Measurements from ENCODE around the gene CROCC2.

The CROCC2 gene

GRCh38 chr2:241020629-241021190, 114.6 kb downstream of the CROCC2 start:
- no peak for DNase-seq

- DNase-seq = no peak
Observed at GRCh38 chr2:241025639-241026038, 119.5 kb downstream of the CROCC2 start.

DNA sequence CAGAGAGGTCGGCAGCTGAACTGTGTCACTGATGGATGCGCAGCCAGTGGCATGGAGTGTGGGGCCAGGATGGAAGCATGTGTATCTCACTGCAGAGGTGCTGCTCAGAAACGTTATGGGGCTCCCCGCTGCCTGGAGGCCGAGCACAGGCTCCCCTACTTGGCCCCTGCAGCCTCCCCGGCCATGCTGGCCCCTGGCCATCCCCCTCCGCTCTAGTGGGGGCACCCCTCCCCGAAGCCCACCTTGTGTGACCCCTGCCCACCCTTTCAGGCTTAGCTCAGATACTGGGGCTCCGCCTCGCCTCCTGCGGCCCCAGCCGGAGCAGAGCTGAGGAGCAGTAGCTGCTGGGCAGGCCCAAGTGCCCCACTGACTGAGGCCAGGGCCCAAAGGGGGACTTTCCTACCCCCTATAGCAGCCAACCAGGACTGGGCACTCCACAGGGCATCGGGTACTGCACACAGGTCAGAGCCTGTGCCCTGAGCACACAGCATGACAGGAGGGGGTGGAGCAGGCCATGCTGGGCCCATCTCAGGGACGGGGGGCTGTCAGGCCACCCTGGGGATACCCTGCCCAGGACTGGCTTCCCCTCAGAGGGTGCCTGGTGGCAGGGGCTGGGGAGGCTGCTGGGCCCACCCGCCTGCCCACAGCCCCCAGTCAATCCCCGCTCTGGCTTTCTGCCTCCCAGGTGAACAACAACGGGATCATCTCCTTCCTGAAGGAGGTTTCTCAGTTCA, 123.6 kb downstream of the CROCC2 start:
- DNase-seq = no peak

- DNase-seq = no peak
Observed at GRCh38 chr2:241030333-241030680, 124.2 kb downstream of the CROCC2 start.

DNA sequence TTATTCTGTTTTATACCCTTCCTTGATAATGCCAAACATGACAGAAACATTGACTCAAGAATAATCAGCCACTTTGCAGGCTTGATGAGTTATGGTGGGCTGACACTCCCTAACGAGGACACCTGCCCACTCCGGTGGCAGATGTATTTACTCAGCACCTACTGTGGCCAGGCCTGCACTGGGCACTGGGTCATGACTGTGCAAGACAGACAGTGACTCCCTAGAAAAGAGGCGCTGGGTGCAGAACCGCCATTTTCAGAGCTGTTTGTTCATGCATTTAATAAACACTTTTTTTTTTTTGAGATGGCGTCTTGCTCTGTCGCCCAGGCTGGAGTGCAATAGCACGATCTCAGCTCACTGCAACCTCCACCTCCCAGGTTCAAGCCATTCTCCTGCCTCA, 124.7 kb downstream of the CROCC2 start:
- no peak for DNase-seq

DNA sequence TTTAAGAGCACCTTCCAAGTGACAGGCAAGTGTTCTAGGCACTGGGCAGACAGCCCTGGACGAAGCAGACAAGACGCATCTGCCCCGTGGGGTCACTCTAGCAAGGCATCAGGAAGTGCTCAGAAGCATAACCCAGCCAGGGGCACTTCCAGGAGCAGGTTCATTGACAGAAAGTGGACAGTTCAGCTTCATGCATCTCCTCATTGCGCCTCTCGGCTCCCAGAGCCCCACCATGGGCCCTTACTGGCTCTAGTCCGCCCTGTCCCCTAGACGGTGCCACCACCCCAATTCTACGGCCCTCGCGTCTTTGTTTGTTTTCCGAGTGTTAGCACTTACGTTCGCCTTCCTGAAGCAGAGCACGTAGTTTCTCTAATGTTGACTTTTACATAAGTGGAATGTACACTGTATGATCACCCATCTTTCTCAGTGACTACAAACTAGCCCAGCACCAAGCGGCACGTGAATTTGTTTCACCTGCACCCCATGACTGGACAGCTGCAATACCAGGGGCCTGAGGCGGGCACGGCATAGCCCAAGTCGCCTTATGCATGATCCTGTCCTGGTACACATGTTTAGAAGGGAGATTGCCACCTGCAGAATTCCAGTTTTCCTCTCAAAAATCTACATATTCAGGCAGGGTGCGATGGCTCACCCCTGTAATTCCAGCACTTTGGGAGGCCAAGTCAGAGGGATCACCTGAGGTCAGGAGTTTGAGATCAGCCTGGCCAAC, 125.5 kb downstream of the CROCC2 start:
- no peak for DNase-seq

- no peak for DNase-seq
Observed at GRCh38 chr2:241033336-241033987, 127.3 kb downstream of the CROCC2 start.

DNA sequence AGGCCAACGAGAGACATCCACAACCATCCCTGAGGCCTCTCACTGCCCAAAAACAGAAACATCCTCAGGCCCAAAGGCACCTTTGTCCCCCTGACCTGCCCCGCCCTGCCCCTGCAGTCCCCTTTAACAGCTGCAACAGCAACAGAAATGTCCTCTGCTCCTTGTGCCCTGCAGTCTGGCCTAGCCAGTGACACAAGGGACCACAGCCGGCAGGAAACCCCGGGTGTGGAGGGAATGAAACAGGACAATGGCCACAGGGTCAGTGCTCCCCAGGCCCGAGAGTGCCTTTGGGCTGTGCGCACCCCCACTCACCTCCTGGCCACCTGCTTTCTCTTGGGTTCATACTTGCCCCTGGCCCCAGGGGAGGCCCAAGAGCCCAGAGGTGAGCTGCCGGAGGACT, 127.9 kb downstream of the CROCC2 start:
- no peak for DNase-seq

DNA sequence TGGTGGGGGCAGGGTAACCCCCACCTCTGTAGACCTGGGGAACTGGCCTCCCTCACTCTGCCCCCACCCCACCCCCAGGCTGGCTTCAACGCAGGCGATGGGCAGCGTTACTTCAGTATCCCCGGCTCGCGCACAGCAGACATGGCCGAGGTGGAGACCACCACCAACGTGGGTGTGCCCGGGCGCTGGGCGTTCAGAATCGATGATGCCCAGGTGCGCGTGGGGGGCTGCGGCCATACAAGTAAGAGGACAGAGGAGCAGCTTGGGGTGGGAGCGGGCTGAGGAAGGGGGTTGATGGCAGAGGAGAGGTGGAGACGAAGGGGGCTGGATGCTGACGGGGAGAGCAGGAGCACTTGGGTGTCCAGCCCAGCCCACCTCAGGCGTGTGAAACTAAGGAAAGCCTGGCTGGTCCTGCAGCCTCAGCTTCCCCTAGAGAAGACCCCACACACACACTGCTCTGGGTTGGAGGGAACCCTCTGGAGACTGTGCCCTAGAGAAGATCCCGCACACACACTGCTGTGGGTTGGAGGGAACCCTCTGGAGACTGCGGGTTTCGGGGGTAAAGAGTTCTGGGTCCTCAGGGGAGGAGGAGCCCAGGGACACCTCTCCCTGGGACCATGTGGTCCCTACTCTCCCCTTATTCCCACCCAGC, 128.5 kb downstream of the CROCC2 start:
- DNase-seq = no peak

DNA sequence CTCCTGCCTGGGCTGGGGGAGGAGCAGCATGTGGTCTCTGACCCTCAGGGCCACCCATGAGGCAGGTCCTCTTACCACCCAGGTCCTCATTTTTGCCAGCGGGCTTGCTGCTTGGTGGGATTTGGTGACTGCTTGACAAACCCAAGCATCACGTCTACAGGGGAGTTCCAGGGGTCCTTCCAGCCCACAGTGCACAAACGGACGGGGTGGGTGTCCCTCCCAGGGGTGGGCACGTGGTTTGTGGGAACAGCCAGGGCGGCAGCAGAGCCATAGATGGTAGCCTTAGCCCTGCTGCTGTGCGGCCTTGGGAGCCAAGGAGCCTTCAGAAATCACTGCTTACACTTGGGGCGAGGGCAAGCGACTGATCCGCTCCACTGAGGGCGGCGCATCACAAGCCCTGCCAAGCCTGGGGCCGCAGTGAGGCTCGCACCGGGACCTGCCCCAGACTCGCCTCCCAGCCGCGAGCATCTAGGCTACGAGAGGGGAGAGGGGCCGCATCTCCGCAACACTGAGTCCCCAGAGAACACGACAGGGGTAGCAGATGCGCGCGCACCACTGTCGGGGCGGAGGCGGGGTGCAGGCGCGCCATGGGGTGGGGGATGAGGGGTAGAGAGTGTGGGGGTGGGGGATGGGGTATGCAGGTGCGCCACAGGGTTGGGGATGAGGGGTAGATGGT, 129.1 kb downstream of the CROCC2 start:
- peak in 1 of 2 donors; percentile 36 for DNase-seq

GRCh38 chr2:241035818-241036396, 129.8 kb downstream of the CROCC2 start:
- peak in 1 of 2 donors; percentile 58 for DNase-seq

DNA sequence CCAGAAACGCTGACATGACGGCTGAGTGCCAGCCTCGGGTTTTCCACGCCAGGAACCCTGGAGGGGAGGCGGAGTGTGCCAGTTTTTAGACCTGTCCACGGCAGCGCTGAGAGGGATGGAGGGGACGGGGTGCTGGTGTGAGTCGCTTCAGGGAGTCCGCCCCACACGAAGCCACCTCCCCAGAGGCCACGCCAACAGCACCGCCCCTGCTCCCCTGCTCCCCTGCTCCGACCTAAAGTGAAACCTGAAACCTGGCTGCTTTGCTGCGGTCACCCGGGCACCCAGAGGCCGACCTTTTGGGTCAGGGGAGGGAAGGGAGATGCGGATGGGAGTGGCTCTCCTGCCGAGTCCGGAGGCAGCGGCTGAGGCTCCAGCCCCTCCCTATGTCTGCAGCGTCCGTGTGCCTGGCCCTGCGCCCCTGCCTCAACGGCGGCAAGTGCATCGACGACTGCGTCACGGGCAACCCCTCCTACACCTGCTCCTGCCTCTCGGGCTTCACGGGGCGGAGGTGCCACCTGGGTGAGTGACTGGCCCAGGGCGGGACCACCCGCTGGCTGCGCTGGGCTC, 130.3 kb downstream of the CROCC2 start:
- peak; percentile 60 to 68 for DNase-seq

GRCh38 chr2:241036964-241037421, 130.9 kb downstream of the CROCC2 start:
- DNase-seq = peak in 1 of 2 donors; percentile 22

- no peak for DNase-seq
Observed at GRCh38 chr2:241037498-241037897, 131.4 kb downstream of the CROCC2 start.

DNA sequence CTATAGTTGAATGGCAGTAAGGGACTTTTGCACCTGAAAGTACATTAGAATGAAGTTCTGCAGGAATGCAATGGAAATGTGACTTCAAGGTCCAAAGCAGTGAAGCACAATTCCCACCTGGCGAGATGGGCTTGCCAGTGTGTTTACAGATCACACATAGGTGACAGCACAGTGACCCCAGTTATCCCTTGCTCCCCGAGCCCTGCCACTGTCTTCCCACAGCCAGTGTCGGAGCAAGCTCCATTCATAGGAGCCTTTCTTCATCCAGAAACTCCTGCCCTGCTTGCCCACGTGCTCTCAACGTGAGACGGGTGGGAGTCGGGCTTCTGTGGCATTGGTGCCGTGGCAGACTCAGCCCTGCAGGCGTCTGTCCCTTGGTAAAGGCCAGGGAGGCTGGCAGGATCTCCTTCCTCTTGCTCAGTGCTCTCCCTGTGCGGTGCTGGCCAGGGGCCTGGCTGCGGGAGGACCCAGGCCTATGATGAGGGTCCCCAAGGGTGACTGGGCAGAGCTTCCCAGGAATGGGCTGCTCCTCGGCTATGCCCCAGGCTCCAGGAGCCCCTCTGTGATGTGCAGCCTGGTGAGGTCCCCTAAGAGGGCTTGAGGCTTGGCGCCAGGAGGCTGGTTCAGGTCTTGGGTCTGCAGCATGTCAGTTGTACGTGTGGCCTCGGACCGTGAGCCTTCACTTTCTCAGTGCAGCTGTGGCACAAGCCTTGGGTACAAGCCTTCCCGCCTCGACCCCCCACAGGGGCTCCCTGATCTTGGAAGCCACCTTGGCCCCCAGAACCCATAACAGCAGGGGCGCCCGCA, 132.4 kb downstream of the CROCC2 start:
- no peak for DNase-seq

GRCh38 chr2:241039416-241039815, 133.3 kb downstream of the CROCC2 start:
- DNase-seq = no peak

DNA sequence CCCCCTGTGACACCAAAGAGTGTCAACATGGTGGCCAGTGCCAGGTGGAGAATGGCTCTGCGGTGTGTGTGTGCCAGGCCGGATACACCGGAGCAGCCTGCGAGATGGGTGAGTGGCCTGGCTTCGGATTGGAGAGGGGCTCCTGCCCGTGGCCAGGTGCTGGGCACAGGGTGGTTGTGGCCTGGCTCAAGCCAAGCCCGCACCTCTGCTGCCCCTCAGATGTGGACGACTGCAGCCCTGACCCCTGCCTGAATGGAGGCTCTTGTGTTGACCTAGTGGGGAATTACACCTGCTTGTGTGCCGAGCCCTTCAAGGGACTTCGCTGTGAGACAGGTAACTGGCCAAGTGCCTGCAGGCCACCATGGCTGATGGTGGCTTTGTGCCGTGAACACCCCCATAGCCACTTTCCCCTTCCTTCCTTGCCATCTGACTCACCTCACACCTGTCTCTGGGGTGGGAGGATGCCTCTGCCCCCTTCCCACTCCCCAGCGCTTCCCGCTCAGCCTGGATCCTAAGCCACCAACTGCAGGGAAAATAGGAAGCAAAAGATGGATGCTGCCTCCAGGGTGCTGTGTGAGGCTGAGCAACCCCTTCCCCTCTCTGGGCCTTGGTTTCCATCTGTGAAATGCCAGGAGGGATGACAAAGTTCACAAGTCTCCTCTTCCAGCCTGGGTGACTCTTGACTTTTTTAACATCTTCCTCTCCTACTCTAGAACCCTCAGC, 134.1 kb downstream of the CROCC2 start:
- no peak for DNase-seq

GRCh38 chr2:241041589-241042158, 135.5 kb downstream of the CROCC2 start:
- peak in 1 of 2 donors; percentile 46 for DNase-seq

Measured in CD4-positive, alpha-beta T cell treated with Interleukin-1 beta for 1 hour (primary cell).